ENCODE measurements around the gene ACAD11.

DNA sequence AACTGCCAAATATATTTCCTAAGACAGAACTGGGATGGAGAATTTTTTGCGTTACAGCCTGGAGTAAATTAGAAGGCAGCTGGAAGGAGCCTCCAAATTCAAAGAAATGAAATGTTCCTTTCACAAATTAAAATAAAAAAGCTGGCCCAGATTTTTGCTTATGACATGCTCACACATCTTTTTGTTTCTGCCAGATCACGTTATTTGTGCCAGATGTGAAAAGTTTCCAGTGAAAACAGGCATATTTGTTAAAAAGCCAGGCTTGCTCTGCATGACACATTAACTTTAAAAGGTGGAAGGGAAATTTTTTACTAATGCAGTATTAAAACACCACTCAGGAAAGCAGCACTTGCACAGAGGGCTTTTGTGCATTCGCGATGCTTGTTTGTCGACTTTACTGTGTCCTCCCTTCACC is 85.8 kb downstream of the ACAD11 start:
- TF ChIP-seq, protein P1, sequence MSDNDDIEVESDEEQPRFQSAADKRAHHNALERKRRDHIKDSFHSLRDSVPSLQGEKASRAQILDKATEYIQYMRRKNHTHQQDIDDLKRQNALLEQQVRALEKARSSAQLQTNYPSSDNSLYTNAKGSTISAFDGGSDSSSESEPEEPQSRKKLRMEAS (IDR thresholded peaks at IDR 0.05), result no peak
- TF ChIP-seq, protein P2, sequence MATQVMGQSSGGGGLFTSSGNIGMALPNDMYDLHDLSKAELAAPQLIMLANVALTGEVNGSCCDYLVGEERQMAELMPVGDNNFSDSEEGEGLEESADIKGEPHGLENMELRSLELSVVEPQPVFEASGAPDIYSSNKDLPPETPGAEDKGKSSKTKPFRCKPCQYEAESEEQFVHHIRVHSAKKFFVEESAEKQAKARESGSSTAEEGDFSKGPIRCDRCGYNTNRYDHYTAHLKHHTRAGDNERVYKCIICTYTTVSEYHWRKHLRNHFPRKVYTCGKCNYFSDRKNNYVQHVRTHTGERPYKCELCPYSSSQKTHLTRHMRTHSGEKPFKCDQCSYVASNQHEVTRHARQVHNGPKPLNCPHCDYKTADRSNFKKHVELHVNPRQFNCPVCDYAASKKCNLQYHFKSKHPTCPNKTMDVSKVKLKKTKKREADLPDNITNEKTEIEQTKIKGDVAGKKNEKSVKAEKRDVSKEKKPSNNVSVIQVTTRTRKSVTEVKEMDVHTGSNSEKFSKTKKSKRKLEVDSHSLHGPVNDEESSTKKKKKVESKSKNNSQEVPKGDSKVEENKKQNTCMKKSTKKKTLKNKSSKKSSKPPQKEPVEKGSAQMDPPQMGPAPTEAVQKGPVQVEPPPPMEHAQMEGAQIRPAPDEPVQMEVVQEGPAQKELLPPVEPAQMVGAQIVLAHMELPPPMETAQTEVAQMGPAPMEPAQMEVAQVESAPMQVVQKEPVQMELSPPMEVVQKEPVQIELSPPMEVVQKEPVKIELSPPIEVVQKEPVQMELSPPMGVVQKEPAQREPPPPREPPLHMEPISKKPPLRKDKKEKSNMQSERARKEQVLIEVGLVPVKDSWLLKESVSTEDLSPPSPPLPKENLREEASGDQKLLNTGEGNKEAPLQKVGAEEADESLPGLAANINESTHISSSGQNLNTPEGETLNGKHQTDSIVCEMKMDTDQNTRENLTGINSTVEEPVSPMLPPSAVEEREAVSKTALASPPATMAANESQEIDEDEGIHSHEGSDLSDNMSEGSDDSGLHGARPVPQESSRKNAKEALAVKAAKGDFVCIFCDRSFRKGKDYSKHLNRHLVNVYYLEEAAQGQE (IDR thresholded peaks at IDR 0.05; ENCODE audit: low read depth), result no peak
- no peak for TF ChIP-seq POLR2A (IDR thresholded peaks at IDR 0.05; ENCODE audit: borderline replicate concordance, extremely low read depth, insufficient read depth, insufficient read length)

Data from HCT116 (cell line).